NCI-H2107 treated with DMSO at 0.1 percent for 48 hours (cell line): ENCODE measurements around the gene CFAP53.
"Not testable (repeated sequence)": the region's sequence is repeated elsewhere in the genome, so short reads cannot be mapped to it uniquely, and the experiment has no call there.

Experiments used
- DNase-seq: peaks from one replicate; lab custom pipeline; 2025; ENCODE audit not compliant: unreplicated experiment; lab: John Stamatoyannopoulos, UW

The CFAP53 gene, protein sequence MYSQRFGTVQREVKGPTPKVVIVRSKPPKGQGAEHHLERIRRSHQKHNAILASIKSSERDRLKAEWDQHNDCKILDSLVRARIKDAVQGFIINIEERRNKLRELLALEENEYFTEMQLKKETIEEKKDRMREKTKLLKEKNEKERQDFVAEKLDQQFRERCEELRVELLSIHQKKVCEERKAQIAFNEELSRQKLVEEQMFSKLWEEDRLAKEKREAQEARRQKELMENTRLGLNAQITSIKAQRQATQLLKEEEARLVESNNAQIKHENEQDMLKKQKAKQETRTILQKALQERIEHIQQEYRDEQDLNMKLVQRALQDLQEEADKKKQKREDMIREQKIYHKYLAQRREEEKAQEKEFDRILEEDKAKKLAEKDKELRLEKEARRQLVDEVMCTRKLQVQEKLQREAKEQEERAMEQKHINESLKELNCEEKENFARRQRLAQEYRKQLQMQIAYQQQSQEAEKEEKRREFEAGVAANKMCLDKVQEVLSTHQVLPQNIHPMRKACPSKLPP

DNA sequence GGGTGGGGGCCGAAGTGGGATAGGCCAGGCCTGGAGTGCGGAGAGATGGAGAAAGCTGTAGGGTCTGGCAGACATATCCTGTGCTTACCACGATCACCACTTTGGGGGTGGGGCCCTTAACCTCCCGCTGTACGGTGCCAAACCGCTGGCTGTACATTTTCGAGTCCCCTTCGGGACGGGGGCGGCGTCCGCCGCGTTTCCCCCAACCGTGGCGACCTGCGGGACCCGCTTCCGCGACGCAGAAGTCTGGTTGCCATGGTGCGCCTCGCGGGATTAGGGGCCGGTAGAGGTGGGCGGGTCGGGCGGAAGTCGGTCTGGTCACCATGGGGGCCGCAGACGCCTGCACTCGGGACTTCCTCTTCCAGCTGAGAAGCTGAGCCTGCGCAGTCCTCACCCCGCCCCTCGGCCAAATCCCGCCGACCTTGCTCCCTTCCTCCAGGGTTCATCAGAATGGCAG is at the start of gene CFAP53:
Gene CFAP53 (minus strand): TSS at position 248 of the 457 bp plus-strand sequence. CDS start 91 bp downstream, at position 157.
- DNase-seq: peak; percentile 77

DNA sequence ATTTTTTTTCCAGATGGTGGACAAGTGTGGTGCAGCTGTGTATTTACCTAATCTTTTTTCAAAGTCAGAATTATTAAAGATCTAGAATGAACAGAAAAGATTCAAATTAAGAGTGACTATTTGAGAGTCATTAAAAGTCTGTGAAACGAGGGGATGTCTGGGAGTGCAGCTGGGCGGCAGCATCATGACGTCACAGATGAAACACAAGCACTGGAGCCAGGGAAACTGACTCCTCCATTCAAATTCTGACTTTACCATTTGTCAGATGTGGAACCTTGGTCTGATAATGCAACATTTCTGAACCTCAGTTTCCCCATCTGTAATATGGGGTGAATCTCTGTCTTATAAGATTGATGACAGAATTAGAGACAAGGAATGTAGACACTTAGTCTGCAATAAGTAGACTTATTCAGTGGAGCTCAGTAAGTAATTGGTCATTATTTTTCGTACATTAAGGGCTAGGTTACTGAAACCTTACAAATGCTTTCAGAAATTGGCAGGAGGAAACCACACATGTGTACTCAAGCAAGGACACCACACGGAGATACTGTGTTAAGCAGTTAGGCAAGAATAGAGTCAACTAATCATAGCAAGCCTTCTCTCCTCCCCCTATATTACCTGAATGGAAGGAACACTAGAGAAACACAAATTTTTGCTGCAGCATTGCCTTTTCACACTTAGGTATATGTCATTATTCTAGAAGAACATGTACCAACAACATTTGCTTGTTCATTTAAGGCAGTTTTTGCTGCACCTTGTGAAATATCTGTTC is 49.0 kb upstream of the CFAP53 start:
- DNase-seq: no peak

DNA sequence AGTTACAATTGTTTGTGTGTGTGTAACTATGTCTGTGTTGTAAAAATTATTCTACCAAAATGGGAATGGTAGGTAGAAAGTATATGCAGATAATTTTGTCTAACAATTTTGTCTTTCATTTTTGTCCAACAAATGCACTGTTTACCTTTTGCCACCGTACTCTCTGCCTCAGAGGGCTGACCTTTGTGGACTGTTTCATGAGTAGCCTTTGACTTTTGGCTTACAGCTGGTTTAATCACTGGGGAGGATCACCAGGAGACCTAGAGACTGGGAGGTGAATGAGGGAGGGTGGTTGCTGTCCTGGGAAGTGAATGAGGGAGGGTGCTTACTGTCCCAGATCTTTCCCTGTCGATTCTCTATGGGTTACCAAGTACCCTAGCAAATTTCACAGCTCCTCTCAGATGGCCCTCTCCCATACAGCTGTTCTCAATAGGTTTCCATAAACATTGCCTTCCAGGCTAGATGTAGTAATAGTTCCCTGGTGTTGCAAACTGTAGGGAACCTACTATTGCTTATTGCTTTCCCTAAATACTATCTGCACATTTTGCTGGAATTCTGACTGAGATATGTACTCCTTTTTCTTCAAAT is 47.7 kb upstream of the CFAP53 start:
- DNase-seq: no peak

DNA sequence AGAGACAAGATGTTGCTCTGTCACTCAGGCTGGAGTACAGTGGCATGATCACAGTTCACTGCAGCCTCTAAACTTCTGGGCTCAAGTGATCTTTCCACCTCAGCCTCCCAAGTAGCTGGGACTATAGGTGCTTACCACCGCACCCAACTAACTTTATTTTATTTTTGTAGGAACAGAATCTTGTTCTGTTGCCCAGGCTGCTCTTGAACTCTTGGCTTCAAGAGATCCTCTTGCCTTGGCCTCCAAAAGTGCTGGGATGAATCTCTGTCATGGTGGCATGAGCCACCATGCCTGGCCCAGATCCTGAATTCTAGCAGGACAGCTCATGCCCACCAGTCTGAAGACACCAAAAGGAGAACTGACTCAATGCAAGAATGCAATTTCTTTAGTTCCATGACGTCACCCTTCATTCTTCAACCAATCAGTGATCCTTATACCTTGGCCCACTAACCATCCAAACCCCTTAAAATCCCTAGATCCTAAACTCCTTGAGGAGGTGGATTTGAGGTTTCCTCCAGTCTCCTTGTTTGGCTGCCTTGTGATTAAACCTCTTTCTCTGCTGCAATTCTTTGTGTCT is 46.8 kb upstream of the CFAP53 start:
- no peak for DNase-seq

DNA sequence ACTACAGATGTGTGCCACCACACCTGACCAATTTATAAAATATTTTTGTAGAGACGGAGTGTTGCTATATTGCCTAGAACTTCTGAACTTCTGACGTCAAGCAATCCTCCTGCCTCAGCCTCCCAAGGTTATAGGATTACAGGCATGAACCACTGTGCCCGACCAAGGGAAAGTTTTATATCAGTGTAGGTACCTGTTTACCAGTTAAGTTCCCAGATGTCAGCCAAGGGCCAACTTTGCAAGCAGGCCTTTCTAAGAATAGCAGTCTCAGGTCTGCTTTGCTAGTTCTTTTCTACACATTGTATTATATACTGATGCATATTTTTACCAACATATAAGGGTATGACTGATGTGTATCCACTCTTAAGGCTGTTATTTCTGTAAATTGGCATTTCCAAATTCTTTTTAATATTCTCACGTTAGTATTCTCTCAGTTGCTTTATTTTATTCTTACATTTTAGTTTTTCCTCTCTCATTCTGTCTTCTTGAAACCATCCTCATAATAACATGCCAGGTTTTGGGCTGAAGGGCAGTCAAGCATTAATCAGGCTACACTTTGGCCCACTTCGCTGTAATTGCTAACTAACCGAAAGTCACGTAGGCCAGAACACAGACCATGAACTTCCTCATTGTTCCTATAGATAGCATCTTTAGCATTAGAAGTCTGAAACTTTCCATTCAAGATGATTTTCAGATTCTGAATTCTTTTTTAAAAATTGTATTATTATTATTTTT is 46.2 kb upstream of the CFAP53 start:
- DNase-seq: no peak

DNA sequence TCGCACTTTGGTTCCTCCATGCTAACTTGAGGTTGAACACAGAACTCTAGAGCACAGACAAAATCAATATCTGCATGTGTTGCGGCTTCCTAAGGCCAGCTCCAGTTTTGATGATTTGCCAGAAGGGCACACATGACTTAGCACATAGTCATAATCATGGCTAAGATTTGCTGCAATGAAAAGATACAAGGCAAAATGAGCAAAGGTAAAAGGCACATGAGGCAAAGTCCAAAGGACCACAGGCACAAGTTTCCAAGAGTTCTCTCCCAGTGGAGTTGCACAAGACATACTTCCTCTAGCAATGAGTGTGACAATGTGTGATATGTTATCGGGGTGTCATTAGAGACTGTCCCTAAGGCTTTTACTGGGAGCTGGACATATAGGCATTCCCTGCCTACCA is 45.4 kb upstream of the CFAP53 start:
- no peak for DNase-seq

DNA sequence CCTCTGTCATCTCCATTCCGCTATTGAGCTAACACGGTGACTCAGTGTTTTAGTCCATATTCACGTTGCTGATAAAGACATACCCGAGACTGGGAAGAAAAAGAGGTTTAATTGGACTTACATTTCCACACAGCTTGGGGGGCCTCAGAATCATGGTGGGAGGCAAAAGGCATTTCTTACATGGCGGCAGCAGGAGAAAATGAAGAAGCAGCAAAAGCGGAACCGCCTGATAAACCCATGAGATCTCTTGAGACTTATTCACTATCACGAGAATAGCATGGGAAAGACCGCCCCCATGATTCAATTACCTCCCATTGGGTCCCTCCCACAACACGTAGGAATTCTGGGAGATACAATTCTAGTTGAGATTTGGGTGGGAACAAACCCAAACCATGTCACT is 43.8 kb upstream of the CFAP53 start:
- DNase-seq: no peak

DNA sequence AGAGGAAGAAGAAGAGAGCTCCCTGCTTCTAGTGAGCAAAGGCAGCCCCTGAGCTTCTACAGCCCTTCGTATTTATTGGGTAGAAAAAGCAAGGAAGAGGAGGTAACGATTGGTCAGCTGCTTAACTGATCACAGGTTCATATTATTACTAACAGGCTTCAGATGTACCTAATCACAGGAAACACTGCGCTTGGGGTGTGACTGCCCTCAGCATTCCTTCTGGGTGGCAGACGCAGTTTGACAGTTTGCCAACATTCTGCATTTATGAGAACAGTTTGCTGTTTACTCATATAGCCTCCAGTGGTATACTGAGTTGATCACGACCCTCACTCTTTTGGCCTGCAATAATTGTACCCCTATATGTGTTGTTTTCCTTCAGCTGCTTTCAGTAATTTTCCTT is 42.6 kb upstream of the CFAP53 start:
- not testable (repeated sequence) for DNase-seq

DNA sequence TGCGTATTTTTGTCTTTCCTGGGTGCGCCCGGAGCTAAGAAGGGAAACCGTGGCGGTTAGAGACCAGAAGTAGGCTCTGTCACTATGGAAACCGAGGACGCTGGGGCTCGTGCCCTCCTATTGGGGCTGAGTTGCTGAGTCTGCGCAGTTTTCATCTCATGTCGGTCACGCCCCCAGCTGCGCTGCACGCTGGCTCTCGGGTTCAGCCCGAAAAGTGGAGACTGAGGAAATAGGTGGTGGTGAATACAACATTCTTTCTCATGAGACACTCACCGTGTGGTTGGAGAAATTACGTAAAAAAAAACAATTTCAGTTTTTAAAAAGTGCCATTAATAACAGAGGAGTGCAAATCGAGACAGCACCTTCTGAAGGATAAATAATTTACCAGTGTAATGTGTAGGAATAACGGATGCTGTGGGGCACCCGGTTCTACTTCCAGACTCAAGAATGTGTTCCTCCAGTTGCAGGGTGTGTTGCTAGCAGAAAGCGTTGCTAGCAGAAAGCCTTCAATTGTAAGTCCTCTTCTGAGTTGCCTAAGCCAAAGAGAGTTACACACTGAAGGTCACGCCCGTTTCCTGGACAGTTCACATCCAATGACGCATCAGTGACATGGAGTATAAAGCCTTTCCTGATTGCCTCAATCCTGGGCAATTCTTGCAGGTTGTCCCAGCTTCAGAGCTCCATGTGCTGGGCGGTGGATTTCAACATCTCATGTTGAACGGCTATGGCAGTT is 41.6 kb upstream of the CFAP53 start:
- DNase-seq: peak; percentile 85

DNA sequence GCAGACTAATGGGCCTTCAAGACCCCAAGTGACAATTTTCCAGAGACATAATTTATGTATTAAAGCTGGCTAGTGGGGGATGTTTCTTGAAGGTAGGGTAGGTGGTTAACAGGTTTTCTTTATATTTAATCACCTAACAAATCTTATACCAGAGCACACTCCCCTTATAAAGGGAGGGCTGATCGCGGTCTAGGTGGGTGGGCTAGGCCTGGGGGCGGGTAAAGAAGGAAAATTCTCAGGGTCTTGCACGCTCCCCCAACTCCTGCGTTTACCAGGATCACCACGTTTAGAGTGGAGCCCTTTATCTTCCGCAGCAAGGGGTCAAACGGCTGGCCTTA is 41.1 kb upstream of the CFAP53 start:
- no peak for DNase-seq

DNA sequence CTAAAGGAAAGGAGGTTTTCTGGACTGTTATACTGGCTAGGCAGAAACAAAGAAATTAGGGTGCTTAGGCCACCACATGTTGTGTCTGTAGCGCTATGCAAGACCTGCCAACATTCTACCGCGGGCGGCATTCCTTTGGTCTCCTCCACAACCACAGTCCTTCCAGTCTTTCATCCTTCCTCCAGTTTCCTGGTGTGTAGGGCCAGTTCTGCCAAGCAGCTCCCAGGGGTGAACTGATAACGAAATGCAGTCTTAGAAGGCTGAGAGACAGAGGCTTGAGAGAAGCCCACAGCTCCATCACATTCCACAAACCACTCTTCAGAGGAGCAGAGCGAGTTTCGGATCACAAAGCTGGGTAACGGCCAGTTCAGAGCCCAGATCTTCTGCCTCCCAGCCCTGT is 40.6 kb upstream of the CFAP53 start:
- no peak for DNase-seq

DNA sequence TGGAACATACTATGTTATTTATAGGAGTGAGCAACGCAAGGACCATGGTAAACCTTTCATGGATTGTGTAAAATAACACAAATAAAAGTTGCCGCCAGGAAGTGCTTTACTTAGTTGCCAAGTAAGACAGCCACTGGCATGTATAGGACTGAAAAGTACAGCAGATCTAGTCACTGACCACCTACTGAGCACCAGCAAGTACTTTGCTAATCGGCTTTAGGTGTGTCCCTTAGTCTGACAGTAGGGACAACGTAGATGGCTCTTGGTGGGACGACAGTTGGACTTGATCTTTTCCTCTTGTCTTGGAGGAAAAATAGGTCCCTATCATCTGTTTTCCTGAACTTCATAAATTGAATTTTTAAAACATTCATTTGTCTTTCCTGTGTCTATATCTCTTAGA is 34.8 kb upstream of the CFAP53 start:
- no peak for DNase-seq

DNA sequence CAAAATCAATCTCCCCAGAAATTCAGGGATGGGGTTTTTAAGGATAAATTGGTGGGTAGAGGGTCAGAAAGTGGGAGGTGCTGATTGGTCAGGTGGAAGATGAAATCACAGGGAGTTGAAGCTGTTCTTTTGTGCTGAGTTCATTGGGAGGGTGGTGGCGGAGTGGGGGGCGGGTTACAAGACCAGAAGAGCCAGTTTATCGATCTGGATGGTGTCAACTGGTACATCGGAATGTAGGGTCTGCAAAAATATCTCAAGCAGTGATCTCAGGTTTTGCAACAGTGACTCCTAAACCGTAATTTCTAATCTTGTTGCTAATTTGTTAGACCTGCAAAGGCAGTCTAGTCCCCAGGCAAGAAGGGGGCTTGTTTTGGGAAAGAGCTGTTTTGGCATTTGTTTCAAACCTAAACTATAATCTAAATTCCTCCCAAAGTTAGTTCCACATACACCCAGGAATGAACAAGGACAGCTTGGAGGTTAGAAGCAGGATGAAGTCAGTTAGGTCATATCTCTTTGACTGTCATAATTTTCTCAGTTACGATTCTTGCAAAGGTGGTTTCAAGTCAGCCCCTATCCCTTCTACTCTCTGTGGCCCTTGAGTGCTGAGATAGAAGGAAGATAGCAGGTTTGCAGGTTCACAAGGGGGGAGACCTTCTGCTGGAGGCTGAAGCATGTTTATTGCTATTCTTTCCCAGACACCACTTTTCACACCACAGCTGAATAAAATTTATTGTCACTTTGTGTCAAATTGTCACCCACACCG is 33.5 kb upstream of the CFAP53 start:
- DNase-seq: no peak

DNA sequence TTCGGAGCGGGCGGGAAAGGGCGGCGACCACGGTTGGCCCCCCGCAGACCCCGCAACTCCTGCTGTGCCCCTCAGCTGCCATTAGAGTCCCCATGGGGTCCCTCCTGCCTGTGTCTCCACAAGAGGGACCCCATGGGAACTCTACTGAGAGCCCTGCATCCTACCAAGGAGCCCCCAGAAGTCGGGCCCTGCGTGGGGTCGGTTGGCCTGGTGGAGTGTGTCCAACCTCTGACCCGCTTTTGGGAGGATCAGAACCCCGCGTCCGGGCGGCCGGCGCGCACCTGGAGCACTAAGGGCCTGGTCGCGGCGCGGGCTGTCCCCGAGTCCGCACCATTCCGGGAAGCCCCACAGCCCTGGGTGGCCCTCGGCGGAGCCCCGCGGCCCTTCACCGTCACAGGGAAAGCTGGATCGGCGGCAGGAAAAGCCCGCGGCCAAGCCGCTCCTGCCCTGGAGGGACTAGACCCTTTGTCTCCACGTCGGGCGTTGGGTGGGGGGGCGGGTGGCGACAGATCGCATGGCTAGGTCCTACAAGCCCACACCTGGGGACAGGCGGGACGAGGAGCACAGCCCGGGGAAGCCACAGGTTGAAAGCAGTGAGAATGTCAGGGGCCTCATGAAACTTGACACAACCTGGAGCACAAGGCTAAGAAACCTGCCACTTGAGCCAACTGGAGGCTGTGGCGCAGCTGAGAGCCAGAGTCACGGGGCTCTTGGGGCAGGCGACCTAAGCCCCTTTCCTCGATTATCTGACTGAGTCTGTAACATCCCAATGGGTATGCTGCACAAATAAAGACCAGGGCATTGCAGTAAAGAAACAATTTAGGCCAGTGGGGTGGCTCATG is 32.4 kb upstream of the CFAP53 start:
- DNase-seq: no peak

DNA sequence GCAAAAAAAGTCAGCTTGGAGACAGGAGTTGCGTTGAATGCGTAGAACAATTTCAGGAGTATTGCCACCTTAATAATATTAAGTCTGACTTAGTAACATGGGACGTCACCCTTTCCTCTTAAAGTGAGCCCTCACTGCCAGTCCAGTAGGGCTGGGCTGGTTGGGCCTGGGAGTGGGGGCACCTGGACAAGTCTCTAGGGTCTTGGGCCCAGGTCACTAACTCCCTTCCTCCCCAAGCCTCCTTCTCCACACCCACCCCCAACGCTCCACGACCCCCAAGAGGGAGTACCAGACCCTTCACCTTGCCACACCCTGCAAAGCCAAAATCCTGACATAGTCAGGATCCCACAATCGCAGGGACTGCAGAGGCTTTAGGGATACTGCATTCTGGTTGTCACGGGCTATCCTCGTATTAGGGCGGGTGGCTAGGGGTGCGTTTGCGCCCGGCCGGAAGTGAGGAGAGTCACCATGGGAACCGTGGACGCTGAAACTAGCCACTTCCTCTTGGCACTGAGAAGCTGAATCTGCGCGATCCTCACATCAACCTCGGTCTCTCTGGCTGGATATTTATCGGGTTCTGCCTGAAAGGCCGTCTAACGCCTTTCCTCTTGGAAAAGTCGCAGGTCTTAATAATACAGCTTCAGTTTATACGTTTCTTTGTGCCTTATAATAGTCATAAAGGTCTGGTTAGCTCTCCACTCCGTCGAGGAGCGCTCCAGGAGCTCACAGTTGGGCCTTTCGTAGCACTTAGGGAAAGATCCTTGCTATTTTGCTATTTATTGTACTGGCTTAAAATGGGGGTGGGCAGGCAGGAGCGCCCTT is 31.5 kb upstream of the CFAP53 start:
- no peak for DNase-seq

DNA sequence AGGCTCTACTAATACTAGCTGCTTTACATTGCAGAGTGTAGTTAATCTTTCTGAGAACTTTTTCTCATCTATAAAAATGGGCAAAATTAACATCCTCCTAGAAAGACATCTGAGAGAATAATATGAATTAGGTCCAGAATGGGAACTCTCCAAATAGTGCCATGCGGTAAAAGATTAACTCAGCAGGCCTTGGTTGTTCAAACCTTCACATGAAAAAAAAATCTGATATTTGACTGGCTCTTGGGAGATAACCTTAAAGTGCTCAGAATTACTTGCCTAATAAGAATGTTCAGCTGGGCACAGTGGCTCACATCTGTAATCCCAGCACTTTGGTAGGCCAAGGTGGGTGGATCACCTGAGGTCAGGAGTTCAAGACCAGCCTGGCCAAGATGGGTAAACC is 26.7 kb upstream of the CFAP53 start:
- no peak for DNase-seq

DNA sequence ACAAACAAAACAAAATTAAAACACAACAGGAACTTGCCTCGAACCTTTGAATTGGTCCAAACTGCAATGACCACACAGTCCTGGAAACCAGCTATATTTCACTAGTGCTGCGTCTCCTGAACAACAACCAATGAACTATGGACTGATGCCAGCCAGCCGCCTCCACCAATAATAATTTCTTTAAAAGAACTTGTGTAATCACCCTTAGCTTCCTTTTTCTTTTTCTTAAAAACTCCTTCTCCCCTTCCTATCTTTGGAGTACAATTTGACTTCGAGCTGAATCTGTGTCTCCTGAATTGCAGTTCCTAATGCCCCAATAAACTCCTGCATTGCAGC is 22.8 kb upstream of the CFAP53 start:
- DNase-seq: no peak
